ENCODE data around the gene ARHGAP1. TPM values are rescaled to one million over a fixed set of nuclear protein-coding genes. Genes with fewer than 3 reads are reported as not detected.

The ARHGAP1 gene
- total RNA-seq, 1 experiment from 2014 or later, result 16.1 TPM

DNA sequence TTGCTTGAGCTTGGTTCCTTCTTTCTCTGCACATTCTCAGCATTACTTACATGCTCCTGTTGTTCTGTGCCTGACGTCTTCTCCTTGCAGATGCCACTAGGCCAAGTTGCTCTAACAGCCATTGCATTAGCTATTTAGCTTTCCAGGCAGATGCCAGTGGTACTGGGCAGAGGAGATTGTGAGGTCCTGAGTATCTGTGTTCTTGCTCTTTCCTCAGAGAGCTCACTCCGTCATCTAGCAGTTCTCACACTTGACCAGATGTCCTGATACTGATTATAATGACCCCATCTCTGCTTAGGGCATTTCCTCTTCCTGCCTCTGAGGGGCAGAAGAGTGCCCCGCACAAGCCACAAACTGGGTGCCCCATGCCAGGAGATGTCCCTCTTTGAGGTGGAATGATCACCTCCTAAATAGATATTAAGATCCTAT lies 30.7 kb downstream of the ARHGAP1 start:
- ATAC-seq, result no peak; the same call in 1 of the 2 replicates
- intact Hi-C loops (cut with micrococcal nuclease), result loop anchor here (10.0 kb wide), 1 partner anchor 85 kb away; no protein-coding TSS in a partner anchor
- CTCF ChIA-PET, result no interaction called here

DNA sequence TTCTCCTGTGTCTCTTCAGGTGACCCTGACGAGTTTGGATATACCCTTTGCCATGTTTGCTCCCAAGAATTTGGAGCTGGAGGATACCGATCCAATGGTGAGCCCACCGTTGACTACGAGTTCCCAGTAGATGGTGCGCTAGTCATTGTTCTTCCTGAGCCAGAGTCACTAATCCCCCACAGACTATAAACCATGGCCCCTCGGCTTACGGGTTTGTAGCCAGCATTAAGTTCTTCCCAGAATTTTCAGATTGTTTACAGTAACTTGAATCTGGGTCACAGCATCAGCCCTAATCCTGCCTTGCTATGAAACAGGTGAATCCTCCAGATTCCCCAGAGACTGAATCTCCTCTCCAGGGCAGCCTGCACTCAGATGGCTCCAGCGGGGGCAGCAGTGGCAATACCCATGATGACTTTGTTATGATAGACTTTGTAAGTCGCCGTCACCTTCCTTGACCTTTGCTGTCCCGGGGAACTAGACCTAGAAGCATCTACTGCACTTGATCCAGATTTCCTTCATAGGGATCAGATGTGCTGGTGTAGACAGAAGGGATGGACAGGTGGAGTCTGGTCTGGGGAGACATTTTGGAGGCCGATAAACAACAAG lies 31.8 kb downstream of the ARHGAP1 start:
- no peak overlapping the region for H3K9ac ChIP-seq (ENCODE audit: low read length)
- no peak overlapping the region for H2AFZ ChIP-seq (ENCODE audit: low read length)
- no peaks in the 10 kb centered on the region for H3K9me3 ChIP-seq (ENCODE audit: low read length)
- no peaks in the 10 kb centered on the region for H3F3A ChIP-seq (ENCODE audit: low read length, unreplicated experiment)
- ATAC-seq (no peak), DNase-seq (no peak)
- no peak overlapping the region for H3K4me3 ChIP-seq (ENCODE audit: low read length)
- ChIA-PET POLR2A (ENCODE audit: unreplicated experiment) (no interaction called here), CTCF (no interaction called here)
- H3K27ac ChIP-seq (ENCODE audit: low read length), result no peak overlapping the region
- no peak overlapping the region for H3K4me2 ChIP-seq (ENCODE audit: low read length)
- no TSS peak for BruUV-seq (replicated peaks)
- no peak for TF ChIP-seq EZH2 (IDR thresholded peaks at IDR 0.05; ENCODE audit: low read length, unreplicated experiment)
- no peak for TF ChIP-seq EZH2phosphoT487 (IDR thresholded peaks at IDR 0.05; ENCODE audit: borderline replicate concordance, low read length)
- TF ChIP-seq, protein P1, sequence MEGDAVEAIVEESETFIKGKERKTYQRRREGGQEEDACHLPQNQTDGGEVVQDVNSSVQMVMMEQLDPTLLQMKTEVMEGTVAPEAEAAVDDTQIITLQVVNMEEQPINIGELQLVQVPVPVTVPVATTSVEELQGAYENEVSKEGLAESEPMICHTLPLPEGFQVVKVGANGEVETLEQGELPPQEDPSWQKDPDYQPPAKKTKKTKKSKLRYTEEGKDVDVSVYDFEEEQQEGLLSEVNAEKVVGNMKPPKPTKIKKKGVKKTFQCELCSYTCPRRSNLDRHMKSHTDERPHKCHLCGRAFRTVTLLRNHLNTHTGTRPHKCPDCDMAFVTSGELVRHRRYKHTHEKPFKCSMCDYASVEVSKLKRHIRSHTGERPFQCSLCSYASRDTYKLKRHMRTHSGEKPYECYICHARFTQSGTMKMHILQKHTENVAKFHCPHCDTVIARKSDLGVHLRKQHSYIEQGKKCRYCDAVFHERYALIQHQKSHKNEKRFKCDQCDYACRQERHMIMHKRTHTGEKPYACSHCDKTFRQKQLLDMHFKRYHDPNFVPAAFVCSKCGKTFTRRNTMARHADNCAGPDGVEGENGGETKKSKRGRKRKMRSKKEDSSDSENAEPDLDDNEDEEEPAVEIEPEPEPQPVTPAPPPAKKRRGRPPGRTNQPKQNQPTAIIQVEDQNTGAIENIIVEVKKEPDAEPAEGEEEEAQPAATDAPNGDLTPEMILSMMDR (conservative IDR thresholded peaks at IDR 0.05; ENCODE audit: low read depth, low read length), result no peak
- H3K9me2 ChIP-seq (replicated peaks; ENCODE audit: low read length), result no peaks in the 10 kb centered on the region
- H3K27me3 ChIP-seq (ENCODE audit: low read length), result no peaks in the 10 kb centered on the region
- H3K79me2 ChIP-seq (ENCODE audit: low read length), result no peaks in the 10 kb centered on the region
- H3K4me1 ChIP-seq (ENCODE audit: insufficient read depth, low read length), result no peaks in the 10 kb centered on the region
- intact Hi-C loops (cut with micrococcal nuclease), result no loop called here
- H4K20me1 ChIP-seq (ENCODE audit: low read length), result no peaks in the 10 kb centered on the region
- H3K36me3 ChIP-seq (ENCODE audit: low read depth, low read length), result peaks cover 20% of the 10 kb centered on the region

More for the DNA sequence above, 30.7 kb downstream of the ARHGAP1 start:
- TF ChIP-seq EZH2phosphoT487 (IDR thresholded peaks at IDR 0.05; ENCODE audit: borderline replicate concordance, low read length) (no peak), EZH2 (IDR thresholded peaks at IDR 0.05; ENCODE audit: low read length, unreplicated experiment) (no peak)
- TF ChIP-seq, protein P1 (conservative IDR thresholded peaks at IDR 0.05; ENCODE audit: low read depth, low read length), result peak; percentile 52
- H2AFZ ChIP-seq (ENCODE audit: low read length), result no peak overlapping the region
- no peaks in the 10 kb centered on the region; the same call in 1 of the 2 replicates for H3K4me1 ChIP-seq (ENCODE audit: insufficient read depth, low read length)
- no peaks in the 10 kb centered on the region for H3K27me3 ChIP-seq (ENCODE audit: low read length)
- no peak overlapping the region for H3K27ac ChIP-seq (ENCODE audit: low read length)
- POLR2A ChIA-PET (ENCODE audit: unreplicated experiment), result no interaction called here
- H3K4me2 ChIP-seq (ENCODE audit: low read length), result no peak overlapping the region
- no TSS peak for BruUV-seq (replicated peaks)
- H3K9me2 ChIP-seq (replicated peaks; ENCODE audit: low read length), result no peaks in the 10 kb centered on the region
- no peaks in the 10 kb centered on the region for H3K9me3 ChIP-seq (ENCODE audit: low read length)
- no peaks in the 10 kb centered on the region for H3F3A ChIP-seq (ENCODE audit: low read length, unreplicated experiment)
- no peaks in the 10 kb centered on the region for H4K20me1 ChIP-seq (ENCODE audit: low read length)
- peaks cover 20% of the 10 kb centered on the region for H3K36me3 ChIP-seq (ENCODE audit: low read depth, low read length)
- no peak overlapping the region for H3K4me3 ChIP-seq (ENCODE audit: low read length)
- no peaks in the 10 kb centered on the region for H3K79me2 ChIP-seq (ENCODE audit: low read length)
- H3K9ac ChIP-seq (ENCODE audit: low read length), result no peak overlapping the region
- DNase-seq, result peak; percentile 7

DNA sequence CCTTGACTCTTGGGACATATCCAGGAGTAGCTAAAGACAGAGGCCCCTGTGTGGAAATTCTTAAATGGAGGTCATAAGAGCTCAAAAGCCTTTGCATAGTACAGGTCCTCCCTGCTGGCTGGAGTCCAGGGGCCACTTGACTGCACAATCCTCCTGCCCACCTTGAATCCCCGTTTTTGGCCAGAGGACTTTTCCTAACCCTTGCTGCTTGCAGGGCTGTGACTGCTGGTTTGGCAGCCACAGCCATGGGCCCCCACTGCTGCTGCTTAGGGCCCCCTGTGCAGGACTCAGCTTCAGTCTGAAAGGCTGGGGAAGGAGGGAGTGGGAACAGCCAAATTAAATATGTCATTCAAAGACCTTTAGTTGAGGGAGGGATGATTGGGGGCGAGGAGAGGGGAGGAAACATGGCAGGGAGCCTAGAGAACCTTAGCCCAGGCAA lies 33.4 kb downstream of the ARHGAP1 start:
- BruUV-seq (replicated peaks), result no TSS peak
- ChIA-PET CTCF (no interaction called here), POLR2A (ENCODE audit: unreplicated experiment) (no interaction called here)
- H3K79me2 ChIP-seq (ENCODE audit: low read length), result no peaks in the 10 kb centered on the region
- H3K4me2 ChIP-seq (ENCODE audit: low read length), result no peak overlapping the region
- peaks cover 20% of the 10 kb centered on the region for H3K36me3 ChIP-seq (ENCODE audit: low read depth, low read length)
- H3K9ac ChIP-seq (ENCODE audit: low read length), result no peak overlapping the region
- TF ChIP-seq EZH2 (IDR thresholded peaks at IDR 0.05; ENCODE audit: low read length, unreplicated experiment) (no peak), EZH2phosphoT487 (IDR thresholded peaks at IDR 0.05; ENCODE audit: borderline replicate concordance, low read length) (no peak)
- TF ChIP-seq, protein P1 (conservative IDR thresholded peaks at IDR 0.05; ENCODE audit: low read depth, low read length), result no peak
- no peak overlapping the region for H3K4me3 ChIP-seq (ENCODE audit: low read length)
- intact Hi-C loops (cut with micrococcal nuclease), result no loop called here
- H3K9me3 ChIP-seq (ENCODE audit: low read length), result no peaks in the 10 kb centered on the region
- DNase-seq (no peak), ATAC-seq (no peak)
- no peaks in the 10 kb centered on the region for H3F3A ChIP-seq (ENCODE audit: low read length, unreplicated experiment)
- no peak overlapping the region for H2AFZ ChIP-seq (ENCODE audit: low read length)
- no peaks in the 10 kb centered on the region for H3K9me2 ChIP-seq (replicated peaks; ENCODE audit: low read length)
- H4K20me1 ChIP-seq (ENCODE audit: low read length), result no peaks in the 10 kb centered on the region
- no peaks in the 10 kb centered on the region for H3K27me3 ChIP-seq (ENCODE audit: low read length)
- H3K27ac ChIP-seq (ENCODE audit: low read length), result no peak overlapping the region
- H3K4me1 ChIP-seq (ENCODE audit: insufficient read depth, low read length), result no peaks in the 10 kb centered on the region

Data from PC-3 (cell line).